Hepatocyte (in vitro differentiated cells): ENCODE data around the gene ITM2B. TPM values are rescaled to one million over a fixed set of nuclear protein-coding genes. Genes with fewer than 3 reads are reported as not detected.
"Not testable (repeated sequence)": the region's sequence is repeated elsewhere in the genome, so short reads cannot be mapped to it uniquely, and the experiment has no call there.

Source experiments
- DNase-seq: peaks from one replicate; pipeline ENCODE4 v3.0.0-alpha.2; 2016; ENCODE audit warnings: low spot score
- H2AFZ ChIP-seq: fragments of 200-600 bp; sonication (generic); 2 replicates; pipeline ENCODE4 v1.6.0; 2016; ENCODE audit warnings: antibody characterized with exemption, mild to moderate bottlenecking
- H3K27ac ChIP-seq: fragments of 200-600 bp; sonication (generic); 2 replicates; pipeline ENCODE4 v1.5.1; 2016; ENCODE audit warnings: mild to moderate bottlenecking
- H3K27me3 ChIP-seq: fragments of 200-600 bp; sonication (generic); 2 replicates; pipeline ENCODE4 v1.6.1; 2016
- H3K36me3 ChIP-seq: fragments of 200-600 bp; sonication (generic); replicated peaks from 2 replicates; pipeline ENCODE4 v1.5.1; 2016; ENCODE audit warnings: low read depth; ENCODE audit not compliant: insufficient read depth
- H3K4me1 ChIP-seq: fragments of 200-600 bp; sonication (generic); 2 replicates; pipeline ENCODE4 v1.5.1; 2016; ENCODE audit warnings: mild to moderate bottlenecking, moderate library complexity; ENCODE audit not compliant: insufficient read depth
- H3K4me2 ChIP-seq: fragments of 200-600 bp; sonication (generic); 2 replicates; pipeline ENCODE4 v1.6.0; 2016
- H3K4me3 ChIP-seq: fragments of 200-600 bp; sonication (generic); 2 replicates; pipeline ENCODE4 v1.5.1; 2016; ENCODE audit warnings: mild to moderate bottlenecking
- H3K79me2 ChIP-seq: fragments of 200-600 bp; sonication (generic); 2 replicates; pipeline ENCODE4 v1.6.0; 2017; ENCODE audit warnings: mild to moderate bottlenecking
- H3K9me2 ChIP-seq: fragments of 200-600 bp; sonication (generic); replicated peaks from 2 replicates; pipeline ENCODE4 v1.6.0; 2017; ENCODE audit warnings: mild to moderate bottlenecking; ENCODE audit not compliant: insufficient read depth
- H3K9me3 ChIP-seq: fragments of 200-600 bp; sonication (generic); 2 replicates; pipeline ENCODE4 v1.5.1; 2016; ENCODE audit warnings: low read depth, mild to moderate bottlenecking
- H4K20me1 ChIP-seq: fragments of 200-600 bp; sonication (generic); 2 replicates; pipeline ENCODE4 v1.6.0; 2016; ENCODE audit warnings: mild to moderate bottlenecking; ENCODE audit not compliant: insufficient read depth, poor library complexity, severe bottlenecking
- CTCF ChIP-seq: fragments of 200-600 bp; sonication (generic); IDR thresholded peaks from 2 replicates; pipeline ENCODE4 v1.5.1; 2016; ENCODE audit warnings: antibody characterized with exemption, mild to moderate bottlenecking; ENCODE audit not compliant: poor library complexity
- EZH2 ChIP-seq: fragments of 200-600 bp; sonication (generic); IDR thresholded peaks from 2 replicates; pipeline ENCODE4 v1.6.1; 2016; ENCODE audit warnings: antibody characterized with exemption, mild to moderate bottlenecking, borderline replicate concordance
- EZH2phosphoT487 ChIP-seq: fragments of 200-600 bp; sonication (generic); IDR thresholded peaks from one replicate; pipeline ENCODE4 v1.6.1; 2018; ENCODE audit warnings: antibody characterized with exemption, mild to moderate bottlenecking, low read depth, moderate library complexity; ENCODE audit not compliant: unreplicated experiment, severe bottlenecking
- WGBS: methylation state at CpG from one replicate; pipeline ENCODE4 v1.1.6; 2016; ENCODE audit warnings: low lambda C conversion rate; ENCODE audit errors: missing lambda C conversion rate; 5-methylcytosine and 5-hydroxymethylcytosine counted together
- polyA plus RNA-seq: library from polyadenylated mRNA; unstranded; fragments of >200 nt; fragmentation: Nextera tagmentation; extraction: Ambion mirVana; gene quantifications from 2 replicates; pipeline ENCODE4 v1.2.1, GENCODE V29; 2016
- total RNA-seq: library from RNA; depleted of rRNA; stranded (reverse); fragments of >200 nt; gene quantifications from 2 replicates; pipeline ENCODE4 v1.2.3, GENCODE V29; 2014

Gene ITM2B
- total and polyA plus RNA-seq, 2 experiments from 2014 or later: 449 to 588 TPM

GRCh38 chr13:48201044-48201443, 32.0 kb upstream of the ITM2B start:
- no peaks in the 10 kb centered on the region for H3K27me3 ChIP-seq
- H3K9me3 ChIP-seq: no peaks in the 10 kb centered on the region
- no peaks in the 10 kb centered on the region for H3K79me2 ChIP-seq
- H3K4me1 ChIP-seq: no peaks in the 10 kb centered on the region
- peak overlapping the region; percentile 39 for H3K27ac ChIP-seq
- no peak for TF ChIP-seq CTCF
- TF ChIP-seq EZH2phosphoT487: no peak
- TF ChIP-seq EZH2: no peak
- no peaks in the 10 kb centered on the region for H3K36me3 ChIP-seq
- DNase-seq: peak; percentile 76
- no peaks in the 10 kb centered on the region for H4K20me1 ChIP-seq
- no peak overlapping the region for H2AFZ ChIP-seq
- H3K4me2 ChIP-seq: peak overlapping the region; percentile 22
- no peak overlapping the region for H3K4me3 ChIP-seq
- no peaks in the 10 kb centered on the region for H3K9me2 ChIP-seq
- 87% methylated on average over 3 of the region's 3 CpGs for WGBS

GRCh38 chr13:48207207-48207606, 25.8 kb upstream of the ITM2B start:
- H3K9me3 ChIP-seq, H3K36me3 ChIP-seq, H3K9me2 ChIP-seq, H3K27me3 ChIP-seq, H3K4me2 ChIP-seq, H3K27ac ChIP-seq, H2AFZ ChIP-seq, DNase-seq, H4K20me1 ChIP-seq, H3K4me1 ChIP-seq, H3K4me3 ChIP-seq, H3K79me2 ChIP-seq: not testable (repeated sequence)
- WGBS: 82% methylated on average over 4 of the region's 4 CpGs

GRCh38 chr13:48210178-48210577, 22.8 kb upstream of the ITM2B start:
- no peaks in the 10 kb centered on the region for H3K27me3 ChIP-seq

GRCh38 chr13:48214519-48215121, 18.4 kb upstream of the ITM2B start:
- H3K27me3 ChIP-seq: no peaks in the 10 kb centered on the region
- H3K36me3 ChIP-seq: no peaks in the 10 kb centered on the region
- H3K4me2 ChIP-seq: no peak overlapping the region
- H2AFZ ChIP-seq: no peak overlapping the region
- no peak overlapping the region for H3K4me3 ChIP-seq
- H3K9me3 ChIP-seq: no peaks in the 10 kb centered on the region
- no peaks in the 10 kb centered on the region for H3K4me1 ChIP-seq
- no peaks in the 10 kb centered on the region for H3K9me2 ChIP-seq
- 89% methylated on average over 1 of the region's 1 CpG for WGBS
- H3K79me2 ChIP-seq: no peaks in the 10 kb centered on the region
- no peak for TF ChIP-seq CTCF
- no peak for TF ChIP-seq EZH2phosphoT487
- no peak for TF ChIP-seq EZH2
- DNase-seq: no peak
- no peaks in the 10 kb centered on the region for H4K20me1 ChIP-seq
- H3K27ac ChIP-seq: no peak overlapping the region

More at GRCh38 chr13:48210178-48210577, 22.8 kb upstream of the ITM2B start:
- 85% methylated on average over 3 of the region's 3 CpGs for WGBS
- Histone ChIP-seq H3K79me2 (no peaks in the 10 kb centered on the region), H3K4me2 (no peak overlapping the region), H3K36me3 (no peaks in the 10 kb centered on the region), H3K9me2 (no peaks in the 10 kb centered on the region), H3K9me3 (no peaks in the 10 kb centered on the region), H3K27ac (no peak overlapping the region), H2AFZ (no peak overlapping the region), H4K20me1 (no peaks in the 10 kb centered on the region), H3K4me1 (no peaks in the 10 kb centered on the region), H3K4me3 (no peak overlapping the region)
- DNase-seq: no peak
- TF ChIP-seq EZH2phosphoT487 (no peak), CTCF (no peak), EZH2 (no peak)

- not testable (repeated sequence) for H2AFZ ChIP-seq, H3K4me2 ChIP-seq, H3K27ac ChIP-seq, H3K79me2 ChIP-seq, DNase-seq, H3K9me2 ChIP-seq, H4K20me1 ChIP-seq, H3K4me1 ChIP-seq, H3K9me3 ChIP-seq, H3K4me3 ChIP-seq, H3K36me3 ChIP-seq, H3K27me3 ChIP-seq
- WGBS: 68% methylated on average over 1 of the region's 1 CpG
Measured at GRCh38 chr13:48215511-48216203, 17.3 kb upstream of the ITM2B start.
